Skeletal muscle cell (primary cell): ENCODE results near the gene PLD5.
"Not testable (repeated sequence)": the region's sequence is repeated elsewhere in the genome, so short reads cannot be mapped to it uniquely, and the experiment has no call there.

ENCODE experiments used
- DNase-seq: peaks from one replicate; pipeline ENCODE4 v3.0.0-alpha.2; 2010; ENCODE audit warnings: low read depth
- H3K4me3 ChIP-seq: 2 replicates; pipeline ENCODE4 v1.5.1; 2011; ENCODE audit warnings: low read depth, mild to moderate bottlenecking, control low read depth, low read length, moderate library complexity

The PLD5 gene

DNA sequence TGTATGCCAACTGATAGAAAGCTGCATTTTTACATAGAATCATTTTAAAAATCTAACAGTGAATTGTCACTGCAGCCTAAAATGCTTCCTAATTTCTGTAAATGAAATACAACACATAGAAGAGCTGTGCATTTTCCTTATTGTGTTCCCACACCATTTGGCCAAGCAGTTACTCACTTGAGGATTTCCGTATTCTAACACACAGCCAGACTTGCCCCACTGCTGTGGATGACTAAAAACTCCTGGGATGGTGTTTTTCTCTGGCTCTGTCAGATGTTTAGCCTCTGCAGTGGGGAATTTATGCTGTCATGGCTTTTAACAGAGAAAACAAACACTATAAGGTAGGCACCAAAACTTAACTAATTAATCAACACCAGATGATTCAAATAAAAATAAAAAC is 209.6 kb downstream of the PLD5 start:
- not testable (repeated sequence) for DNase-seq, H3K4me3 ChIP-seq

DNA sequence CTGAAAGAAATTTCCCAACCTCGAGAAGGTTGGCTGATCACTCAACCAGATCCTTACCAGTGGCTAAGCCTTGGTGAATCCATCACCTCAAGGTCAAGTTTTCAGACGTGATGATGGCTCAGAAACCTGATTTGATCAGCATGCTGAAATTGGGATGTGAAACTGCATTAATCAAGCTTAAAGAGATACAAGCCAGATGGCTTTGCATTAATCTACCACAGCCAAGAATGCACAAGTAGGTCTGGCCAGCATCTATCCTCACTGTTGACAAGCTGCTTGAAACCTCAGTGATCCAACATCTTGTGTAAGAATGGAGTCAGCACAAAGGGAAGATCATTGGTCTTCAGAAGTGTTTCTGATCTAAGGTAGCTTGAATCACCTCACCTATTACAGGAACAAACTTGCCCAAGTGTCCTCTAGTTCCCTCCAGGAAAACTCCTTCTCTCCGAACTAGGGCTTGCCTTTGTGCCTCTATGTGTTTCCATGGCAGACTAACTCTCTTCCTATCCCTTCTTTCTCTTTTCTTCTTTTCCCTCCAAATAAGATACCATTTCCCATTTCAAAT is 210.3 kb downstream of the PLD5 start:
- DNase-seq, H3K4me3 ChIP-seq: not testable (repeated sequence)

DNA sequence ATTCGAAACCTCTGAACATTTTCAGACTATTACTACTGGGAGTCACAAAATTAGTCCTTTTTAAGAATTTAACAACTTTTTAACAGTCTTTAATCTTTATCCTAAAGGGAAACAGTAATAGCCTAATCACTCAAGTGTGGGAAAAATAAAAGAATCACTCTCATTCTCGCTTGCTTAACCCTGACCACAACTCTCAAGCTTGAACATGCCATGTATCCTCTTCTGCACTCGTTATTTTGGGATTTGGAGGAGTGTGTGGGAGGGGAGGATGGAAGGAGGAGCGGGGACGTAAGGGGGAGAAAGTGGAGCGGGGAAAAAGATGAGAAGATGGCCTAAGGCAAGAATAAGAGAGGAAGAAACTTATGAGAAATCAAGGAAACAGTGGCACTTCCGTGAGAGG is 215.8 kb downstream of the PLD5 start:
- H3K4me3 ChIP-seq, DNase-seq: not testable (repeated sequence)

DNA sequence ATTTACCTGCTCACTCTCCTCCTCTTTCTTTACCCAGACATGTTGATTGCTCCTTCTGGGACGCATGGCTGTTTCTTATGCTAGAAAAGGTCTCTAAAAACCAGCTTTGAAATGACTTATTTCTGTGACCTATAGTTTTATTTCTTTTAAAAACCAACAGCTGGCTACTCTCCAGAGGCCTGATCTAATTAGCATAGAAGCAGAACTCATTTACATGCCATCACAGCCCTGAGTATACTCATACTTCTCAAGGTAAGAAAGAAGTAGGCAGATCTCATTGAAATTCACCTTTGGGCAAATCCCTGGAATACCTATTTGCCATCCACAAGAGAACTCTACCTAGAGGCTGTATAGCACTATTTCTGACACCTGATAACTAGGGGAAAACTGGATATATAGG is 230.7 kb downstream of the PLD5 start:
- H3K4me3 ChIP-seq, DNase-seq: not testable (repeated sequence)

DNA sequence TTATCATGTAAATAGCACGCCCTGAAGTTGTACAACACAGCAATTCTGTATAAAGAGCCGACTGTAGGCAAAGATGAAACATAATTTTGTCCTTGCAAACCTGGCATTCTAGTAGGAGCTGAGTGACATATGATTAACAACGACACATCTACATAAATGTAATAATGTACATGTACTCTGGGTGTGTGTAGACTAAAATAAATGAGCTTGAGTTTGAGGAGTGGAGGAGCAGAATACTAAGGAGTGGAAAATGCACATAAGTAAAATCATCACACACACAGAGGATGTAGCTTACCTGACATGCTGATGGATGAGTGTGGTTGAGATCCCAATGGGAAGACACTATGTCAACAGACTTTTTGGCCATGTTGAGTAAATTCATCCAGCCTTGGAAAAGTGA is 236.4 kb downstream of the PLD5 start:
- H3K4me3 ChIP-seq, DNase-seq: not testable (repeated sequence)

DNA sequence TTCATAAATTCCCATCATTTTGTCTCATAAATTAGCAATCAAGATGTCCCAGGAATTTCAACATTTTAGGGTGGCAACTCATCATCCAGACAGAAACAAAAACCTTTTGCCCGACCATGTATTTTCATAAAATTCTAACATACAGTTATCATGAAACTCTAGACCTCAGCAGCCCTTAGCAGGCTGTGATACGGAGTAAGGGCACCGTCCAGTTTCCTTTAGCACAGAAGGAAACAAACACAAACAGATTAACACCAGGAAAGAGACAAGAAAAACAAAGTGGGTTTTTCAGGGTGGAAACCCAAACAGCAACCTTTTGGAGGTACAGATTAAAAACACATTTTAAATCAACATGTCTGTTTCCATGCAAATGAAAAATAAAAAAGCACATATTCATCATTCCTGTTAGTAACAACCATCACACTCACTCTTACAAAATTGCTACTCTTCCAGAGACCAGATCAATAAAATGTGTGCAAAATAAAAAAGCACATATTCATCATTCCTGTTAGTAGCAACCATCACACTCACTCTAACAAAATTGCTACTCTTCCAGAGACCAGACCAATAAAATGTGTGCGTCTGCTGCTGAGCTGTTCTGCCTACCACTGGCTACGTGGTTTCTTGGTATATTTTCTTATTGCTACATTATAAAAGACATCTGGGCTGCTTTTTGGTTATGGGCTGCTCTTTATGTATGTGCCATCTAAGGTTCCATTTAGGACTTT is 241.6 kb downstream of the PLD5 start:
- not testable (repeated sequence) for DNase-seq, H3K4me3 ChIP-seq

DNA sequence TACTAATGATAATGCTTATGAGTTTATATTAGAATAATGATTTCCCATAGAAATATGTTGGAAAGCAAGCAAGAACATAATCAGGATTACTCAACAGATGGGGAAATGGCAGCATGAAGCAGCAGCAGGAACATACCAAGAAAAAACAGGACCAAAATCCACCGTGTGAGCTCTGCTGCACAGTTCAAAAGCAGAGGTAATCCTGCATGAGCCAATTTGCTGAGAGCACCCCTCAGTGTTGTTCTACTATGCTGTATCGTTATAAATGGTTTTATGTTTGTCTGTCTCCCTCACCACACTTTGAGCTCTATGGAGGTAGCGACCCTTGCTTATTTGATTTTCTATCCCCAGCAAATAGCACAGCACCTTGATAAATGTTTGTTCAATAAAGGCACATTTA is 246.1 kb downstream of the PLD5 start:
- not testable (repeated sequence) for H3K4me3 ChIP-seq, DNase-seq

DNA sequence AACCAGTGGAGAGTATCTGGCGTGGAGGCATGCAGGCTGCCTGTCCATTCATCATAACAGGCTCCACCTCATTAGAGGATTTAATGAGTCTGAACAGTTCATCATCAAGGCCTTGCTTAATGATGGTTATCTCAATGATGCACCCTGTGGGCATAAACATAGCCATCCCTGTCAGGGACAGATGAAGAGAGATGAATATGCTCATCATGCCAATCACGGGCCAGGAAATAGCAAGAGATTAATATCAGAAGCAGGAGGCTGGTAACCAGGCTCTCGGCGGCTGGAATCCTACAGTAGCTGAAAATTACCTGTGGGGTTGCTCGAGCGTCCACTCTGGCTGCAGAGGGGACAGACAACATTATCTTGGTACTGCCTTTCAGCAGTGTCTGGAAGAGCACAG is 247.7 kb downstream of the PLD5 start:
- H3K4me3 ChIP-seq, DNase-seq: not testable (repeated sequence)

DNA sequence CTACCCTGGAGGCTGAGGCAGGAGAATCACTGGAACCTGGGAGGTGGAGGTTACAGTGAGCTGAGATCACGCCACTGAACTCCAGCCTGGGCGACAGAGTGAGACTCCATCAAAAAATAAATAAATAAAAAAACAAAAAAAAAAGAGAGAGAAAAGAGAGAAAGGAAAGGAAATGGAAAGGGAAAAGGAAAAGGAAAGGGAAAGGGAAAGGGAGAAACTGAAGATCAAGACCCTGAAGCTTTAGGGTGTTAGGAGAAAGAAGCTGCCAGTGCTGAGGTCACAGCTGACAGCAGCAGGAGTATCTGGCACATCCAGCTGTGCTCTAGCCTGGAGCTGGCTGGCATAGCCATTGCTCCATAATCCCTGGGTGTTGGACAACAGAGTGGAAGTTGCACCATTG is 257.5 kb downstream of the PLD5 start:
- not testable (repeated sequence) for H3K4me3 ChIP-seq, DNase-seq

DNA sequence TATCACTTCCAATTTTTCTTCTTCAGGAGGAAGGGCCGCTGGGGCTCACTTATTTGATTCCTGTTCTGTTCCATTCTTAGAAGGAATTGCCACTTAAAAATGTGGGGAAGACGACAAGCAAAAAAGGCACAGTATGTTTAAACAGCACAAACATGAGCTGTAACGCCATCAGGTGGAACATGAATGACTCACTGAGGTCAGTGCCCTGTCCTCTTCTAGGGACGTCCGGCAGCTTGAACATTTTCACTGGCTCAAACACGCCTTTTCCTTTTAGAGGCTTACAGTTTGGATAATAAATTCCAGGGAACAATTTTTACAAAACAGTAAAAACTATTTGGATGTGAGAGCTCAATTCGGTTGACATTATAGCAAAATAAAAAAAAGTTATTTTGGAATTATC is 260.1 kb downstream of the PLD5 start:
- not testable (repeated sequence) for DNase-seq

DNA sequence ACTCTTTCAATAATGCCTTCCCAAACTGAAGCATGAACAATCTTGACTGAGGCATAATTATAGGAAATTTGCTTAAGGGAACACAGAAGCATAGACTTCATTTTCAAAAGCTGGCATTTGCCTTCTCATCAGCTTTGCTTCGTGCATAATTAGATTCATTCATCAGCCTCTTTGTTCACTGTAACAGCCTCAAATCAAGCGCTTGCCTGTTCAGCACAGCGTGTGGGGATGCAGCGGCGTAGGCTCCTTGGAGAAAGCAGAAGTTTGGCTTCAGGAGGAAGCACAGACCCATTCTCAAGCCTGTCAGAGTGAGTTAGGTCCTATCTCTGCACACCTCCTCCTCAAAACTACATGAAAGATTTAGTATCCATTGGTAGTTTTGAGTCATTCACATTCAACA is 279.2 kb downstream of the PLD5 start:
- DNase-seq = no peak
- H3K4me3 ChIP-seq = no peak overlapping the region

More for the DNA sequence above, 260.1 kb downstream of the PLD5 start:
- not testable (repeated sequence) for H3K4me3 ChIP-seq

DNA sequence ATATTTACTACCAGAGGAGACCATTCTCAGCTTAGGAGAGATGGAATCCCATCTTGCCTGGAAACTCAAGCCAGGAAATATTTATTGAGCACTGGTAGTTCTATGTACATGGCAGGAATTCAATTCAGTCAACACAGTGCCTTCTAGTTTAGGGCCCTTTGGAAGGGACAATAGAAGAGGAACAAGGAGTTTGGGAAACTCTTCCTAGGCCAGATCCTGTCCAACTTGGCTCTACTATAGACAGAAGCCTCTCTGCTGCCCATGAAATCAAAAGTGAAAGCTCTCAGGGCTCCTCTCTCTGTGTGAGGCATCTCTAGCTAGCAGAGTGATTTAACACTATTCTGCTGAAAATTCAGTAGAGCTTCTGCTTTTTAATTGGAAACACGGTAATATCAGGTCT is 281.0 kb downstream of the PLD5 start:
- no peak for DNase-seq
- no peak overlapping the region for H3K4me3 ChIP-seq

DNA sequence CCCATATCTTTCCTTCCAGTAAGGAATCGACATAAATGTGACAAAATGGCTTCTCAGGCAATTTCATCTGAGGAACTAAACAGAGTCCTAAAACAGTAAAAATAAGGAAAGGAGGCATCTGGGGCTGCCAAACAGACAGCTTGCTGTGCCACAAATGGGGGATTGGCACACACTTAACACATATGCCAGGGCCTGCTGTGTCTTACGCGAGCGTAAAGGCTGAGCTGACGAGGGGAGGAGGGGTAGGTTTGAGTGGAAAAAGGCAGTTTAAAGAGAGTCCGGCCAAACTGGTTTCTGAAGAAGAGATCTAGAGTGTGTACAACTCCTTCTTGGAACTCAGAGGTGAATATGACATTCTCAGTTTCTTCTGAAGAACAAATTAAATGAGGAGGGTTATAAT is 281.5 kb downstream of the PLD5 start:
- no peak for DNase-seq
- H3K4me3 ChIP-seq = no peak overlapping the region

DNA sequence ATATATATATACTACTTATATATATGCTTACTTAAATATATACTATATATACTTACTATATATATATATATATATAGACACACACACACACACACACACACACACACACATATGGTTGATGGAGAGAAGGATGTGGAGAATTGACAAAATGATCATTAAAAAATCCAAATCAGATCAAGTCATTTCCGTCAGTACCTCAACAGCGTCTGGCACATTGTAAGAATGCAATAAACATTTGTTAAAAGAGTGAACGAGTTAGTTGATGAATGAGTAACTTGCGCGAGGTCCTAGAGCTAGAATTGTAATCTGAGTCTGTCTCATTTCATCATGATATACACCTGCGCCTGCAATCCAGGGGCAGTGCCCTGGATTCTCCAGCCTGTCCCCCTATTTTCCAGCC is 282.6 kb downstream of the PLD5 start:
- H3K4me3 ChIP-seq = no peak overlapping the region
- no peak for DNase-seq

DNA sequence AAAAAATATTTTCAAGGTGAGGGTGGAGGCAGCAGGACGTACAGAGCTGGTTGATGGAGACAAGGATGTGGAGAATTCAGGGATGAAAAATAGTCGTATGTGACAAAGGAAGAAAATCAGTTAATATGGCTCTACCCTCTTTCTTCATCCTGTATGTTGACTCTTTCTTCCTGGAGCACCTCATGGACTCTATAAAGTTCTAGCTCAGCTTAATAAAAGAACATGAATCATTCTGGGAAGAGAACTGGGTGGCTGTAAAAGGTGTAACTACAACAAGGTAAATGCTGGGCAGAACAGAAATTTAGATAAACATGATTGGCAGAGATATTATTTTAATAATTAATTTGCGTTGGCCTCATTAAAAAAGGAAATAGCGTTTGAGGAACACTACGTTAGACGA is 283.8 kb downstream of the PLD5 start:
- no peak for DNase-seq
- H3K4me3 ChIP-seq = no peak overlapping the region

DNA sequence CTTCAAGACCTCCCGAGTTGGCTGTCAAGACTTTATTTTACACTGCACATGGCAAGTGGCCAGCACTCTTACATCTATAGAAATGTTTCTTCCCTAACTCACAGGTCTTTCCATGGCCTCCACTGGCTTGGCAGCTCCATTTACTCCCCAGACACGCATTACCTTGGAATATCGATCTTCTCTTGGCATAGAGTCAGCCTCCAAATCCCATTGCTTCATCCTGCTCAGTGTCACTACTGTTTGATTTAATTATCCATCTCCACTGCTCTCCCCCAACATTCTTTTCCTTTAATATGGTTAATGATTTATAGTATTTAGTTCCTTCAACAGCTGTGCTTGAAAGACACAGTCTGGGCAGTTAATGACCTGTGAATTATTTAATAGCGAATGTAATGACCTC is 284.4 kb downstream of the PLD5 start:
- H3K4me3 ChIP-seq = no peak overlapping the region
- DNase-seq = no peak

DNA sequence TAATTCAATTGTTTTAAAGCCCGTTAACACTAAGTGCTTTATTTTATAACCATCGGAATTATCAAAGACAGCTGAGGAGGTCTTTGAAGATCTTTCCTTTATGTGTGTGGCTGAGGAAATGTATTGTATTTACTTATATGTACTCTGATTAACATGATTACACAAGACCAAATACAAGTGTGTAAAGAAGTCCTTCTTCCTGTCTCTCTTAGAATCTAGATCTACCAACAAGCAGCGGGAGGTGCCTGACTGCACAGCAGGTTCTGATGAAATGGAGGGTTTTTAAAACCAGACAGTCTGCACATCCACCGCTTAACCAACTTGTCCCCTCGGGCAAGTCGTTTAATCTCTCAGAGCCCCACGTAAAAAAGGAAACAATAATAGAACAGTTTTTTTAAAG is 285.1 kb downstream of the PLD5 start:
- no peak overlapping the region for H3K4me3 ChIP-seq
- no peak for DNase-seq

DNA sequence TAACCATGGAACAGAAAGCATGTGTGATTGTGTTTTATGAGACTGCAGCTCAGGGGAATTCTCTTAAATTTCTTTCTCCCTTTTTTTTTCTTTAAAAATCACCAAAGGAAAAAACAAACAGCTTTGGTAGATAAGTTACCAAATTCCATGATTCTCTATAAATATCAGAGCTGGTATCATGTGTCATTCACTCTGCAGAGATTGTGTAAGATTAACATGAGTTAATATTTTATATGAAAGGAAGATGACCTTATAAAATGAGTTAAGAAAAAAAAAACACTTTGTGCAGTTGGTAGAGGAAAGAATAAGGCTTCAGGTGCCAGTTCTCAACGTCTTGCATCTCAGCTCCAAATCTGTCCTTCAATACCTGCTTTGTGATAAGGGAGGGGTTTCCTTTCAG is 287.4 kb downstream of the PLD5 start:
- H3K4me3 ChIP-seq = no peak overlapping the region
- no peak for DNase-seq

DNA sequence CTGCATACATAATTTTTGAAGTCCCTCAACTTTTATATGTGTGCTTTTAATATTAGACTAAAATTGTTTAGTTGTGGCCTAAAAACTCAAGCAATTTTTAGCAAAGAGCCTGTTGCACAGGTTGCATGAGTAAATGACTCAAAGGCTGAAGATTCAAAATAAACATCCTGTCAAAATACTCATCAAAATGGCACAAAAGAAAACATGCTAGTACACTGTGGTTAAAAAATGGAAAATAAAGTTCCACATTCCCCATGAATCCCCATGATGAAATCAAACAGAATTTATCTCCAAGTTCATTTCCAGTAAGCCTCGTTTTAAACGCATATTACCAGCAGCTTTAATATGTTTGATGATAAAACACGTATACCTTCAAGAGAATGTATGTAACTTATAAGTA is 295.5 kb downstream of the PLD5 start:
- no peak for DNase-seq
- H3K4me3 ChIP-seq = no peak overlapping the region

DNA sequence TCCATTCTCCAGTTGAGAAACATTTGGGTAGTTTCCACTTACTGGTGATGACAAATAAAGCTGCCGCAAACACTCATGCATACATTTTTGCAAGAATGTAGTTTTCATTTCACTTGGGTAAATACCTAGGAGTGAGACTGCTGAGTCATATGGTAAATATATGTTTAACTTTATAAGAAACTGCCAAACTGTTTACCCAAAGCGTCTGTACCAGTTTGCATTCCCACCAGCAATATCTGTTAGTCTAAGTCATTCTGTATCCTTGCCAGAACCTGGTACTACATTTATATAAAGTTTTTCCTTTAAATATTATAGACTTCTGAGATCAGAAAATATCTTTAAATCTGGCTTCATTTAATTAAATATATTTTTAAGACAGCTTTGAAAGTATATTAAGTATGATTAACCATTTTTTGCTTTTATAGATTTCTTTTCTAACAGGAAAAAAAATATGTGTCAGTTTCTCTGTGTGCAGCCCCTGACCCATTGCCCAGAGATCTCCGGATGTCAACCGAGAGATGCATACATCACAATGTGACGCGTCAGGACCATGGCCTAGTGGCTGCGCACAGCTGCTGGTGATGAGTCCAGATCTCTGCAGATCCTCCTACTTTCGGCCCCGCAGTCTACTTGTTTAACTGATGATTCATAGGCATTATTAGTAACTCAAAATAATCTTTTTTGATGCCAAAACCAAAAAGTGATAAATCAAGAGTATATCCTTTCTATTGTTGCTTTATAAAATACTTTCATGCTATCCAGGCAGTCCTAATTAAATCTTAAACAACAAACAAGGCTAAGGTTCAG is 298.5 kb downstream of the PLD5 start:
- DNase-seq = no peak

More for the DNA sequence above, 298.5 kb downstream of the PLD5 start:
- H3K4me3 ChIP-seq = no peak overlapping the region
